HG03175 (cell line): ENCODE results near the gene YARS2.
"Not testable (repeated sequence)": the region's sequence is repeated elsewhere in the genome, so short reads cannot be mapped to it uniquely, and the experiment has no call there.

ENCODE experiments used
- ATAC-seq: cut with Tn5 transposase; IDR thresholded peaks from one replicate; pipeline ENCODE4 v1.9.1; 2021; ENCODE audit warnings: mild to moderate bottlenecking, moderate library complexity; ENCODE audit not compliant: unreplicated experiment

The YARS2 gene

DNA sequence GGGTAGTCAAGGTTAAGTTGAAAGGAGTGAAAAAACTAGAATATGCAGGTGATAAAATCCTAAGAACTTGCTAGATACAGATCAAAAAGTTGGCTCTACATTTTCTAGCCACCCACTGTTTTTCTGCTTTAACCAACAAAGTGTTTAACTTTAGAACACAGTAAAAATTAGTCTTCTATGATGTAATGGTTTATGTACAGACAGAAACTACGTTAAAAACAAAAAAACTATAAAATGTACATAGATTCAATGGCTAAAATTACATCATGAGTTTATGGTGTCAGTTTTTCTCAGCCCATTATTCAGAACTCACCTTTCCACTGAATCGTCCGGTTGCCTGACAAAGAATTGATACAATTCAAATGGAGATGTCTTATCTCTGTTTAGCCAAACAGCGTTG, 2.1 kb downstream of the YARS2 start:
- no peak for ATAC-seq

DNA sequence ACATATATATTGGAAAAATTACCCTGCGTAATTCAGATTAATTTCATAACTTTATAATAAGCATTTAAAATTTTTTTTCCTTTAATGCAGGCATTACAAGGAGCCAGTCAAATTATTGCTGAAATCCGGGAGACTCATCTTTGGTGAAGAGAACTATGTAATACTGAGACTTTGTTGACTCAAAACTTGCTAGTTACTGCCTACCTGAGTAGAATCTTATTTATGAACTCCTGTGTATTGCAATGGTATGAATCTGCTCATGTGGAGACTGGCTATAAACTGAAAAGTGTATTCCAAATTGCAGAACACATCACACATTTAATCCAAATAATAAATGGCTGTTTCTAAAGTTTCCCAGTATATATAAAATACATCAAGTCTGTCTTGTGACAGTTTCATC, 12.4 kb downstream of the YARS2 start:
- ATAC-seq: no peak

DNA sequence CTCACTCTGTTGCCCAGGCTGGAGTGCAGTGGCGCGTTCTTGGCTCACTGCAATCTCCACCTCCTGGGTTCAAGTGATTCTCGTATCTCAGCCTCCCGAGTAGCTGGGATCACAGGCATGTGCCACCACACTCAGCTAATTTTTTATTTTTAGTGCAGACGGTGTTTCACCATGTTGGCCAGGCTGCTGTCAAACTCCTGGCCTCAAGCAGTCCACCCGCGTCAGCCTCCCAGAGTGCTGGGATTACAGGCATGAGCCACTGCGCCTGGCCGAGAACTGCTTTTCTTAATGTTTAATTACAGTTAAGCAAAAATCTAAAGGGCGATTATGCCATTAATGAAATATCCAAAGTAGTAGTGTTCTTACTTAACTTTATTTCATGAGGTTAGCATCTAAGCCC, 13.6 kb downstream of the YARS2 start:
- no peak for ATAC-seq

DNA sequence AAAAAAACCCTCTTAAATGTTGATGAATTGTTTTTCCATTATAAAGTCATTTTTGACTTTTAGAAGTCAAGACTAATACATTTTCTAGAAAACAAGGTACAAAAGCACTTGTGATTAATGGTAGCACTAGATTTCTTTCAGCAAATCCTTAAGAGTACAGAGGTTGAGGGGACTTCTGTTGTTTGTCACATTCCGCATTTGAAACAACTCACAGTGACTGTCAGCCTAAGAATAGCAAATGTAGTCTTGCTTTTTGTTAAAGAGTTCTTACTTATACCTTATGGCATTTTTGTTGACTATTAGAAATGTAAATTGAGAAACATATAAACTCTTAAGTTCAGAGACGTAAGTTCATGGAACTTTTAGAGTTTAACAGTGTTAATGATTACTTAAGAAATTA, 16.4 kb downstream of the YARS2 start:
- ATAC-seq: no peak

DNA sequence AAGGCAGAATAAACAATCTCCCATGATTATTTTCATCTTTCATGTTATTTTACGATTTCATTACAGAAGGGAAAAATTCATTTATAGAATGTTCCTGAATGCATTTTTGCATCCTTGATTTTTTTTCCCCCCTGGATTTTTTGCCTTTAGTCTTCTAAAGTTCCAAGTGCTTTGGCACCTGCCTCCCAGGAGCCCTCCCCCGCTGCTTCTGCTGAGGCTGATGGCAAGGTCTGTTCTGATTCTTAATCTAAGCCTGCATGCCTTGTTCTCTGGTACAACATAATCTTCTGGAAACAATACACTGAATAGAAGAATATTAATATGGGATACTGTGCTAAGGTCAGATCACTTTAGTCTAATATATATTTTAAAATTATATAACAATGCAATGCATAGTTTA, 18.0 kb downstream of the YARS2 start:
- ATAC-seq: no peak

DNA sequence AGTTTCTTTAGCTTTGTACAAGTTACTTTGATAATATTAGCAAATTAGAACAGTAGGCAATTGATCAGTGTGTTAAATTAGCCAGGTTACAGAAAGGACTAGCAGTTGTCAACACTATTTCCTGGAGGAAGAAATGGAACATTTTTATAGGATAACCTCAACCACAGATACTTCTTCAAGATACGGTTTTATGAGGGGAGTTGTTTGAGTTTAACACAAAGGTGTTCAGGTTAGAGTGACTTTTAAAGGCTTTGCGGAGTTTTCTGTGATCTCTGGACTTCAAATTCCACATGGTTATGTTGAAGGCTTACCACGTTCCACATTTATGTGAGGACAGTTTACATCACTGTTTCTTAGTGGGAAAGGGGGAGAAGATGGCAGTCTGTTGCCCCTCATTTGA, 19.3 kb downstream of the YARS2 start:
- no peak for ATAC-seq

DNA sequence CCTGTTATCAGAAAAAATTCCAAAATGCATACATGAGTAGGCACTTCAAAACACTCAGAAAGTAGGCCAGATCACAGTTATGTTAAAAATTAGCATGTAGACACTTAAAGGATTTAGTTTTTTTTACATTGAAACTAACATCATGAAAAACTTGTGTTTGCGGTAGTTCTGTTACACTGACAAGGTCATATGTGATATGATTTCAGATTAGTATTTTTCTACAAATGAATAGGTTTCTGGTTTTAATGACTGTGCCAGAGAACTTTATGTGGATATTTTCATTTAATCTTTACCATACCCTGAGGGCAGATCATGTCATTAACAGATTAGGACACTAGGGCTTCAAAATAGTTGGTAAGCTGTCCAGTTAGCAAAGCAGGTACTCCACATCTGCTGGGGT, 20.7 kb downstream of the YARS2 start:
- no peak for ATAC-seq

DNA sequence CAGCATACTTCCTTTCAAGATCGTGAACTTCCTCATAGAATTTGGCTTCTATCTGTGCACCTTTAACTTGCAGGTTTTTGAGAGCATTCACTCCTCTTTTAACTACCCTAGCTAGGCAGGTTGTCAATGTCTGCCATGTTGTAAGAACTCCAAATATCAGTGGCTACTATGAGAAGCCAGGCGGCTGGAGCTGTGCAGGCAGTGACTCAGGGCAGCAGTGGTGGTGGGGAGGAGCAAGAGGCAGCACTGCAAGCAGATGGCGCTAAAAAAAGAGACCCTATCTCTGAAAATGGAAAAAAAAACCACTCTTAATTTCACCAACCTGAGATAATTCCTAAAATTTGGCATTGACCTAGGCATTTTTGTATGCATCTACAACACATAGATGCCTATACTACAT, 28.5 kb downstream of the YARS2 start:
- no peak for ATAC-seq

DNA sequence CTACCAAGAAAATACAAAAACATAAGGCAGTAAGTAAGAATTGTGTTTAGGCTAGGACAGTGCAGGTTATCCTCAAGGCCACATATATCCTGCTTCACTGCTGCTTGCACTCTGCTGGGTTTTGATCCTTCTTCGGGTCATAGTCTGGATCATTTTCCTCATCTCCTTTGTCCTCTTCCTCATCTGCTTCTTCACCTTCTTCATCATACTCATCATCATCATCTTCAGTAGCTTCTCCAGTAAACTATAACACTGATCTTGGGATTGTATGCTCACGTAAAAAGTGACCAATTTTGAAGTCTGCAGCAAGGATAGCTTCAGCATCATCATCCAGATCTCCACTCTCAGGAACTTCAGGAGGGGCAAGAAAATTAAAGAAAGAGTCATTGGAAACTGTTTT, 29.4 kb downstream of the YARS2 start:
- ATAC-seq: no peak

DNA sequence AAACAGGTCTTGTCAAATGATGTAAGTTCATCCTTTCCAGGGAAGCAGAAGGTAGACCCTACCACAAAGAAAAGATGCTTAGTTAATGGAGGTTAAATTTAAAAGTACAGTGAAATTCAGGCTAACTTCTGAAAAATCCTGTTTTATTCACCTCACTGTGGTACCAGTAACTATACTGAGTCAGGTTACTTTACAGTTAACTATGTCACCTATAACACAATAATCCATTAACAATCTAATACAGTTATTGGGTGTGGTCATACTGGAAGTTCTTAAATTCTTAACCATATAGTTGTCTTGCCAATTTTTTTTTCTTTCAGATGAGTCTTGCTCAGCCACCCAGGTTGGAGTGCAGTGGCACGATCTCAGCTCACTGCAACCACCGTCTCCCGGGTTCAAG, 30.4 kb downstream of the YARS2 start:
- not testable (repeated sequence) for ATAC-seq

DNA sequence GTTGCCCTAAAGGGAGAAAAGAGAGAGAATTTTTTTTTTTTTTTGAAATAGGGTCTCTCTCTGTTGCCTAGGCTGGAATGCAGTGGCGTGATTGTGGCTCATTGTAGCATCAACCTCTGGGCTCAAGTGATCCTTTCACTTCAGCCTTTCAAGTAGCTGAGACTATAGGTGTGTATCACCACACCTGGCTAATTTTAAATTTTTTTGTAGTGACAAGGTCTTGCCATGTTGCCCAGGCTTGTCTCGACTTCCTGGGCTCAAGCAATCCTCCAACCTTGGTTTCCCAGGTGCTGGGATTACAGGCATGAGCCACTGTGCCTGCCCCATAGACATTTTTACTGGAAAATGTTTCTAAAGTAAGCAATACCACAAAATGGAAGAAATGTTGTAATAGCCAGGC, 36.8 kb downstream of the YARS2 start:
- no peak for ATAC-seq

DNA sequence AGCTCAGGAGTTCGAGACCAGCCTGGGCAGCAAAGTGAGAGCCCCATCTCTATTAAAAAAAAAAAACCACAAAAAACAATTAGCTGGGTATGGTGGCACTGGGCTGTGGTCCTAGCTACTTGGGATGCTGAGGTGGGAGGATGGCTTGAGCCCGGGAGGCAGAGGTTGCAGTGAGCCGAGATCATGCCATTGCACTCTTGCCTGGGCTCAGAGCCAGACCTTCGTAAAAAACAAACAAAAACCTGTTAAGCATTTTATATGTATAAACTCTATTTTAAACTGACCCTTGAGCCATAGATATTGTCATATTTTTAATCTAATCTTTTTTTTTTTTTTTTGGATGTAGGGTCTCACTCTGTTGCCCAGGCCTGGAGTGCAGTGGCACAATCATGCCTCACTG, 40.9 kb downstream of the YARS2 start:
- no peak for ATAC-seq

DNA sequence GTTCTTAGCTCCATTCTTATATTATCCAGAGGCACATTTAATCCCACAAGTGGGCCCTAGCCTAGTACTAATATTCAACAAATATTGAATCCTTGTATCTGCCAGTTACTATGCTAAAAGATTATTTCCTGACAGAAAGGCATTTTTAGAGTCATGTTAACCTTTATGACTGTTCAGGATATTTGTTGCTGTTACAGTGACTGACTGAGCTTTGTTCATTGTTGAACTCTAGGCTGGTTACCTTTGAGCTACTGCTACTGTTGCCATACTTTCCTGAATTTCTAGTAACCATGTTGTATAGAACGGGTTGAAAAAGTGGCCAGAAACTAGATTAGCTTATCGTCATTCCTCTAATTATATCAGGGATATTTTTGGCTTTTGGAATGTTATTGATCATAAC, 46.8 kb downstream of the YARS2 start:
- ATAC-seq: no peak

DNA sequence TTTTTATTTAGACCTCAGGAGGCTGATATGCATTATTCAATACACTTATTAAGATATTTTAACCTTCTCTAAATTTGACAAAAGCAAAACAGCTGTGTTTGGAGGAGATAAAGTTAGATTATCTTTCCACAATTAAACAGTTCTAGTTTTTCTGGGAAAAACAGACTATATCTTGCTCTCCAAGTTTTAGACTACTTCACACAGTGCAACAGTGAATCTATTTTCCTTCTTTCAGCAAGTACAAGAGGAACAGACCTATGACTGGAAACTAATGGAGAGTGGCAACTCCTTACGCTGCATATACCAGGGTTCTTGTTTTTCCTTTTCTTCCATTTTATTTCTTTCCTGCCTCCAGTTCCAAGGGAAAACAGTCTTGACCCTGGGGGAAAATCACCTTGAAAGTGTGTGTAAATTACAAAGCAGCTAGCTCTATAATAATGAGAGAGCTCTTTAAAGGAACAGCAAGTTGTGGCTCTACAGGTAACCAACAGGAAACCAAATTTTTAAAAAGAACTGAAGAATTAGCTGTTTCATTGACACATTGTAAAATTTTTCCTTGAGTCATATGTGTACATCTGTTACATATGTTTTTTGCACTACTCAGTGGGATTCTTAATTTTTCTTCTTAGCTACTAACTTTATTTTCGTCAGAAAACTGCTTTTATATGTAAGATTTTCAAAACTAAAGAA, 49.2 kb downstream of the YARS2 start:
- no peak for ATAC-seq

DNA sequence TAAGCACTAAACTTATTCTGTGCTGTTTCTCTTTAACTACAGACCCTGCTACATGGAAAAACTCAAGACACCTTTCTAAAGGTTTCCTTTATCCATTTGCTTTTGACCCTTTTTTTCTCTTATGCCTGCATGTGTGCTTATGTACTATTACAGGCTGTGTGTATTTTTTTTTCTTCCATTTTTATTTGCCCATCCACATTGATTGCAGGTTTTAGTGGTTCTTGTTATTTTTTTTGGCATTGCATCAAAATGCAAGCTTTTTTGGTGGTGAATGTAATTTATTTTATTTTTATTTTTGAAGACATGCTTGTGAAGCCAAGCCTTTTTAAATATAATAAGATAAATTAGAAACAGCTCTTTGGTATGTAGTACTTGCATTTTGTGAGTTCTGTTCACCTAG, 49.9 kb downstream of the YARS2 start:
- ATAC-seq: no peak

DNA sequence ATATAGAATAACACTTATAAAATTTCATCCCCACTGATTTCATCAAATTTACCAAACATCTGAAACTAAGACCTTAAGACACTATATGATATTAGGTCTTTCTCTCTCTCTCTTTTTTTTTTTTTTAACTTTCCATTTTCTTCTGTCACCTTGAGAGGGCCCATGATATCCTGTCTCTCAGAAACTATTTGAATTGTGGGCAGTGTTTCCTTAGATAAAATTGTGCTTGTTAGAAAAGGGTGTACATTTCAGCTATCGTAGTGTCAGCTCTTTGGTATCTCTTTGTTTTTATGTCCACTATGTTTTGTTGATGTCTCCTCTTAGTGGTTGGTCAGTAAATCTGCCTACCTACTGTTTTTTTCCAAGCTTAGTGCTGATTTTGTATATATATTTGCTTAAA, 52.8 kb downstream of the YARS2 start:
- ATAC-seq: no peak

DNA sequence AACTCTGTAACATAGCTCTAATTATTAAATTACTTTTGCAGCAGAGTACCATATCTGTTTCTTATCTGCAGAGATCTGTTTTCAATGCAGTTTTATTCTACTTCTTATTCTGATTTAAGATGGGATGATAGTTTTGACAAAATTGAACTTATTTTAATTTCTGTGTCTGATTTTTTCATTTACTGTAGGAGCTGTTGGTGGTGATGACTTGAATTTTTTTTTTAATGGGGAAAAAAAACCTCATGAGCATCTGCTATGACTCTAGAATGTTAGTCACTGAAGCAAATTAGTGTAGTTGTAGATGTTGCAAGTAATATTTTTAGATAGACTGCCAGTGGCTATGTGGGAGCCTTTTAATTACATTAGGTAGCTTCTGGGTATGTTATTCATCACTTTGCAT, 53.2 kb downstream of the YARS2 start:
- no peak for ATAC-seq

DNA sequence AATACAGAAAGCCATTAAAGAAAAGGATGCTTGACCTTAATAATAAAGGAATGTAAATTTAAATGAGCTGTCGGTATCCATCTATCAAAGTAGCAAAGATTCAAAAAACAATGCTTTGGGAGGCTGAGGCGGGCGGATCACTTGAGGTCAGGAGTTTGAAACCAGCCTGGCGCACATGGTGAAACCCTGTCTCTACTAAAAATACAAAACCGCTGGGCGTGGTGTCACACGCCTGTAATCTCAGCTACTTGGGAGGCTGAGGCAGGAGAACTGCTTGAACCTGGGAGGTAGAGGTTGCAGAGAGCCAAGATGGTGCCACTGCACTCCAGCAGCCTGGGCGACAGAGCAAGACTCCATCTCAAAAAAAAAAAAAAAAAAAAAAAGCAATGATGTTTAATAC, 56.3 kb downstream of the YARS2 start:
- not testable (repeated sequence) for ATAC-seq

DNA sequence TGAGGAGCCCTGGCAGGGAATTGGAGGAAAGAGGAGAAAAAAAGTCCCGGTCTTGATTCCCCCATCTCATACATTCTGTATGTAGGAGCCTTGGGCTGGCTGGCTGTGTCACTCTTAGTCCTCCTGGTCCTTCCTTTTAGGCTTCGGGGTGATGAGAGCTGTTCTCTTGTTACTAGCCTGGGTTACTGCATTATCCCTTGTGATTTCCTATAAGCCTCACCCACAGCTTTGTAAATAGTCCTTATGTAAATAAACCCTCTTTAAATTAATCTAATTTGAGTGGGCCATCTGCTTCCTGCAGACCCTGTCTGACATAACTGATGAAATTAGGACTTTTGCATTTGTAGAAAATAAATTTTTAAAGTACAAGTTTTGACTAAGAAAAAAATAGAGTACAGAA, 57.4 kb downstream of the YARS2 start:
- no peak for ATAC-seq

DNA sequence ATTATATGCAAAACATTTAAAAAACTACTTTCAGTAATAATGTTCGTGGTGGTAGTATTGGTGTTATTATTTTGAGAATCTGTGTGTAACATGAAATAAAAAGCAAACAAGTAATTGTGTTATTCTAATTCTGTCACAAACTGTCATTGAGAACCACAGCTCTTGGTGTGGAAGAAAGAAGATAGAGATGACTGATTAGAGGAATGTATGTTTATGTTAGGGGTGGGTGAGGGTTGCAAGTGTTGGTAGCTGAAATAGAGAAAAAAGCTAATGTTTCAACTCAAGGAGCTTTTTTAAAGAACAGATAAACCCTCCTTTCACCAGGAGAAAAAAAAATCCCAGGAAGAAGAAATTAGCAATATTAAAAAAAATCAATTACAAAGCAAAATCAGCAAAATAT, 58.3 kb downstream of the YARS2 start:
- ATAC-seq: no peak
